NCI-H2171 treated with DMSO at 0.1 percent for 48 hours (cell line): ENCODE data around the gene LRRC4.

Source experiments
- DNase-seq: peaks from one replicate; lab custom pipeline; 2025; lab: John Stamatoyannopoulos, UW

Gene LRRC4

GRCh38 chr7:128006550-128007302 is 24.5 kb downstream of the LRRC4 start:
- DNase-seq: no peak

DNA sequence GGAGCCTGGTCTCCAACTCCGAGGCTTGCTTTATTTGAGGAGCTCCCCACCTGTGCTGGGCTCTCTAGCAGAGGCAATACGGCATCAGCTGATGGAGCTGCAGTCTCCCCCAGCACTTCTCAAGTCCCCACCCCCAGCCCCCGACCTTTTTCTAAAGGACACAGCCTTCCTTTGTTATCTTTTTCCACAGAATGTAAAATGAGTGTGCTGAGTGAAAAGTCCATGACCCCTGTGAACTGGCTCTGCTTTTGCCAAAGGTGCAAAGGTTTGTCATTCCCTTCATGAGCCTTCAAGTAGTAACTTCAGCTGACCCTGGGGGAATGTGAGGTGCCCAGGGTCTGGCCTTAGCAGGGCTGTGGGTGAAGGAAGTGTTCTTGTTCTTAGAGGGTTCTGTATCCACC is 25.5 kb downstream of the LRRC4 start:
- DNase-seq: no peak

DNA sequence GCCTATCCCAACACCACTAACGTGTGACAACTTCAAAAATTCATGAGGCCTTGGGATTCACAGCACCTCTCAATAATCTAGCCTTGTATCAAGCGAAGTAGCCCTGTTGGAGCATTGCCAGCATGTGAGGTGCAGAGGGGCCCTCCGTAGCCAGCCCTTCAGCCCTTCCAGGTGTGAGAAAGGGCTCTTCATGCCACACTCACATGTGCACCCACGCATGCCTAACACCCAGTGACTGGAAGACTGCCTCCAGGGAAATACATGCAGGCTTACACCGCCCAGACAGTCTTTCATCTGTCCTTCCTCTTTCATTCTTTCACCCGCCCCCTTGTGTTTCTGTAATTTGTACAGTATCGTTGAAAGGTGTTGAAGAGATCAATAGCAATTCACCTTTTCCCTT is 26.1 kb downstream of the LRRC4 start:
- DNase-seq: peak; percentile 72

DNA sequence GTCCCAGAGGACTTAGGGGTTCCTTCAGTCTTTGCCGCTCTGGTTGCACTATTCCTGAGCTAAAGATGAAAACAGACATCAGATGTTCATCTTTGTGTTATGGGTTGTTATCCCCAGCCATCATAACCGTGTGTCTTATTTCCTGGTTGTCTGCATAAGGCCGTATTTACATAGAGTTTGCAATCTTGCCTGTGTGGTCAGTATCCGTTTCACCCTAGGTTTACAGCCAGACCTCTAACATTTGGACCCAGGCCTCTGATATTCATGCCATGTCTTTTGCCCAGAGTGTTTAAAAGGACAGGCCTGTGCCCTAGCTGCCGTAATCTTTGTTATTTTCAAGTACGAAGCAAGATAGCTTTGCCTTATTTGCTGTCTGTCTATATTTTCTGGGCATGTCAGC is 26.6 kb downstream of the LRRC4 start:
- no peak for DNase-seq

DNA sequence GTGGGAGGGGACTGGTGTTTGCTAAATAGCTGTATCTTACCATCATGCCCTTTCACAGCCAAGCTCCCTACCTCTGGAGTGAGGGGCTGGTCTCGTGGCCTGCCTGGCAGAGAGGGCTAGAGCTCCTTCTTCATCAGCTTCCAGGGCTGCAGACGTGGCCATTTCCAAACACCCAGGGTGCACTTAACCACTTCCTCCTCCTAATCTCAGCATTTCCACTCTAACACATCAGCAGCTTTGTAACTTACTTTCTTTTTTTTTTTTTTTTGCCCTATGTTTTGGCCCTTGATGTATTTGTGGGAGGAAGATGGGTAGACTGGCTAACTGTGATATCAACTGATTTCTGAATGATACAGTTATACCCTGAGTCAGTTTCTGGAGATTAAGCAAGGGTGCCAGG is 27.4 kb downstream of the LRRC4 start:
- DNase-seq: no peak

DNA sequence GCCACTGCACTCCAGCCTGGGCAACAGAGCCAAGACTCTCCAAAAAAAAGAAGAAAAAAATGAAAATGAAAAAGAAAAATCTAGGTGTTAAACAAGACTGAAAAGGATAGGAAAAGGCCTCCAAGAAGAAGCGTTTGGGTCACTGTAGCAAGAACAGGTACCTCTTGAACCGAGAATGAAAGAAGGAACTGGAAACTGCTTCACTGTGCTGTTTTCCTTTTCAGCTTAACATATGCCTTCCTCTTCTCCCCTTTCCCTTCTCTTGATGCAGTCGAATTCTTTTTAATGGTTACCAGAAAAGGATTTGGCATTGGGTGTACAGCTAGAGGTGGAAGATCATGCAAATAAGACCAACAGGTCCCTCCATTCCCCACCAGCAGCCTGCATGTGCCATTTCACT is 28.1 kb downstream of the LRRC4 start:
- no peak for DNase-seq

DNA sequence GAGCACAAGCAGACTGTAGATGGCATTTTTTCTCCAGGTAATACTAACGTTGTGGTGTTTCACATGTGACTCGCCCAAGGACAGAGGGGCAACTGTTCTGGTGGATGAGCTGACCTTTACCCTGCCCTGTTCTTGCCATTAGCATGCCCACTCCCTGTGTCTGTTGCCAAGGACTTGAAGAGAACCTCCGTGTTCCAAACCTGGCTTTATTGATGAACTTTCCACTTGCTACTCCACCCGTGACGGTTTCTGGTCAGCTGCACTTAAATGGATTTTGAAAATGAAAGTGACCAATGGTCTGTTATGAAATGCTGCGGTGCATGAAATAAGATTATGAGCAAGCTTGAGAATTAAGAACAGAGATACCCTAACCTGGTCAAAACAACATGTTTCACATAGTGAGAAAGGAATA is 30.4 kb downstream of the LRRC4 start:
- DNase-seq: no peak

- DNase-seq: no peak
Measured at GRCh38 chr7:128000048-128000447, 31.2 kb downstream of the LRRC4 start.

DNA sequence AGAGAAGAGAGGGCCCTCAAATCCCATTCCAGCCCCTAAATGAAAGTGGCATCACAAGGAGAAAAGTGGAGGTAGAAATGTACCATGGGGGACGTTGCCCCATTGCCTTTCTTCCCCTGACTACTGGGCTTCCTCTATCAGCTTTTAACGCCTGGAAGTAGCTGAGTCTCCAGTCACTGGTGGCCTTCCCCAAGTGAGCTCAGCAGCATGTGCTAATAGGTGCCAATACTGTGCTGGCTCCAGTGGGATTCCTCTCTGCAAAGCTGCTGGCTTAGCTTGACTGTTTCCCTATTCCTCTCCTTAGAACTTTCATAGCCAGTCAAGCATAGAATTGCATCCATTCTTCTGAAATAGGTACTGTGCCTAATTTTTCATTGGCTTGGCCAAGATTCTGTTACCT is 32.6 kb downstream of the LRRC4 start:
- no peak for DNase-seq

GRCh38 chr7:127997226-127997922 is 33.9 kb downstream of the LRRC4 start:
- DNase-seq: no peak

DNA sequence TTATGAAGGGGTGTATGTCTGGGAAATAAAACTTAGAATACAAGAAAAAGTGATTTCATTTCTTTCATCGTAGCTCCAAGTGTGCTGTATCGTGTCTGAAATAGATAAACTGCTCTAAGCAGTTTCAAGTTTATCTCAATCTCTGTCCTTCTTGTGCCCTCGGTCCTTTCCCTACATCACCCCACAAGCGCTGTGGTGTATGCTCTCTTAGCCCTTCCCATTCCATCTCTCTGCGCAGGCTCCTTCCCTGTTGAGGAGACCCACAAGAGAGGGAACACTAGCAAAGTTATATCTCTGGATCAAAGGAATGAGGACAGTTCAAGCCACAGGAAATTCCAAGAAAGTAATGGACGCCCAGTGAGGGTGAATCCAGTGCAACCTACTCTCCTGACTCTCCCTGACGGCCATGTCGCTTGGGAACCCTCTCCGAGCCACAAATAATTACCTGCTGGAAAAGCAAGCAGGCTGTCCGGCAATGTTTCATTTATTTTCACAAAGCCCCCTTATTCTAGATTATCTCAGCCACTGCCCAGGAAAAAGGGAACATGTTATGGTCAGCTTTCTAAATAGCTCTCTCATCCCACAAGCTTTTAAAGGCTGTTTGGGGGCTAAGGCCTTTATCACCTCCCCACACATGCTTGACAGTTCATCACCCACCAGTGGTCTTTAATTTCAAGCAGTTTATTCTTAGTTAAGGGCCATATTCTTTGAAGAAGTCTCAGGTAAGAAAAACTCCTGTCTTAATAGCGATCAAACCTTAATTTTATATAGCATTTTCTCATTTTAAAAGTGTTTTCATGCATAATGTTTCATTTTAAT is 34.8 kb downstream of the LRRC4 start:
- DNase-seq: no peak

GRCh38 chr7:127995881-127996215 is 35.4 kb downstream of the LRRC4 start:
- no peak for DNase-seq

DNA sequence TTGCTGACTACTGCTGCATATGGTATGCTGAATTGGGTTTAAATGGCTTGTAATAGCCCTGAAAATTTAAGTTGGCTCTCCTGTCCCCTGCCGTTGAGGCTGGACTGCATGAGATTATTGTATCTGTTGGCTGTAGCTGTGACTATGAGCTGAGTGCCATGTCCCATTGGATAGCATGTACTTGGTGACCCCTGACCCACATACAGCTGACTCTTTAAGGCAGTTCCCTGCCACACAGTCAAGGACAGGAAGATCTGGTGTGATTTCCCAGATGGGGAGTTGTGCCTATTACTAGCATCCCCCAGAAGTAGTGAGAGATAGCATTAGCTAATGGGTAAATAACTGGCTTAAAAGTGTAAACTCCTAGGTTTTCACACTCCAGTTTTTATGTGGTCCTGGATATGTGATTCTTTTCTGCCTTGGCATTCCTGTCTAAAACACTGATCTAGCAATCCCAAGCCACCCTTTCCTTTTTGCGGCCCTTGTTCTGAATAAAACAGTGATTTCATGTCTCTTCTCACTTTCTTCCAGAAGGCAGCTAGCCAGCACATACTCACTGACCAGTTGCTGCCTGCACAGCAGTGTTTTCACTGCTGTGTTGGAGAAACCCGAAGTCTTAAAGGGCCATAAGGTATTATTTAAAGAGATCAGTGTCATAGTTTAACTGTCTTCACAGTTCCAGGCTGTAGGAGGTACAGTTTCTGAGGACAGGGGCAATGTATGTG is 35.9 kb downstream of the LRRC4 start:
- no peak for DNase-seq

GRCh38 chr7:127993987-127994386 is 37.2 kb downstream of the LRRC4 start:
- no peak for DNase-seq

DNA sequence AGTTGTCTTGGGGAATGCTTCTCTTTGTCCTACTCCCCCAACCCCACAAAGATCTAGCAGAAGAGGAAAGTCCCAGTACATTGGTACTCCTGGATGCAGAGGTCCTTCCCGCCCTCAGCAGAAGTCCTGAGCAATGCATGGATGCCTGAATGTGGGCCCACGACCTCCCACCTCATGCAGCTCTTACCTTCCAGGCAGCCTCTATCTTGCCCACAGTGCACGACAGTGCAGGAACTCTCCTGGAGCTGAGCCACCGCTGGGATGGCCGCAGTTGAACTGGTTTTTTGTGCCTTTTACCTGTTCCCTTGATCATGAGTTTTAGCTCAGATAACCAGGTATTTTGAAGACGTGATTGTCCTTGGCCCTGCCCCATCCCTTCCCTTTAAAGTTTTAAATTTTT is 37.9 kb downstream of the LRRC4 start:
- no peak for DNase-seq

DNA sequence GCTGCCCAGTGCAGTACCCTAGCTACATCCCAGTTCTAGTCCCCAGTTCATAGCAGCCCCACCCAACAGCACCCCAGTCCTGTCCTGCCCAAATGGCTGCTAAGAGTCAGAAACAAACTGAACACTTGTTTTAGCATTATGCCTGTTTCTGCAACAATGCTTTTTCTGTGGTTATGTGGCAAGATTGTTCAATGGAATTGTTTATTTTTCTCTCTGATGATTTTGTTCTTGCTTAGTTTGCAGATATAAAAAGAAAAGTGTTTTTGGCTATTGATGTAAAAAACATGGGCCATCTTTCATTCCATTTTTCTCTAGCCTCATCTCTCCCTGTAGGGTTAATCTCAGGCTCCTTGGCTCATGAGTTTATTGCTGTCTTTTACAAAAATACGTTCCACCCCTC is 42.5 kb downstream of the LRRC4 start:
- no peak for DNase-seq

DNA sequence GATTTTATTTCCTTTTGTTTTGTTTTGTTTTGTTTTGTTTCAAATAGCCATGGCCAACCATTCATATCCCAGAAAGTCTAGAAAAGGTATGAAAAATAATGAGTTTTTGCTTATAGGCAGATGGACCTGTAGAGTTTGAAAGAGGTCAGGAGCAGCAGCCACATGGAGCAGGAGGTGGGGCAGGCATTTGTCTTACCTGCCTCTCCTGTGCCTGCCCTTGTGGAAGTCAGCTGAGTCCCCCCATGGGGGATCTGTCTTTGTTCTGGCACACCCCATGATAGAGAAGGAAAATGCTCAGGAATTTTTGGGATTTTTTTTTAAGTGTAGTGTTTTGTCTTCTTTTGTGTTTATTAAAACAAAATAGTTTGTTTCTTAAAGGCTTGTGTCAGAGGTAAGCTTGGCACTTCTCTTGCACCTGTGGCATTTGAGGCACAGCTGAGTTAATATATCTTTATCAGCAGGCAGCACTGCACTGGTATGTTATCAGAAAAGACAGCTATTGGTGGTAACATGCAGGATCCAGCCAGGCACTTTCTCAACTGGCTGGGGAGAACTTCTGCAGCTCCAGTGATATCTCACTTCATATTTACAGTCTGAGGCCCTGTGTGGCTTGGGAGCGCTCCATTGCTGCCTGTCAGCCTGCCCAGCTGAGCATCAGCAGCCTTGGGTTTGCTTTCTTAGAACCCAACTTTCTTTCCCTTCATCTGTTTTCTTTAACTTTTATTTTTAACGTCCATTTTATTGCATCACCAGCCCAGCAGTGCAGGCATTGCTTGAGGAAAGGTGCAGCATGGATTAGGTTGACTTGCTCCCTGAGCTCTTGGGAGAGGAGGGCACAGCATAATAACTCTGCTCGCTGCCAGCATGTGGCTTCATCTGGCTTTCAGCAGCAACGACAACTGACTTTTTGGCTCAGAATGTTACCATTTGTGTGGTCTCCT is 44.4 kb downstream of the LRRC4 start:
- DNase-seq: no peak

DNA sequence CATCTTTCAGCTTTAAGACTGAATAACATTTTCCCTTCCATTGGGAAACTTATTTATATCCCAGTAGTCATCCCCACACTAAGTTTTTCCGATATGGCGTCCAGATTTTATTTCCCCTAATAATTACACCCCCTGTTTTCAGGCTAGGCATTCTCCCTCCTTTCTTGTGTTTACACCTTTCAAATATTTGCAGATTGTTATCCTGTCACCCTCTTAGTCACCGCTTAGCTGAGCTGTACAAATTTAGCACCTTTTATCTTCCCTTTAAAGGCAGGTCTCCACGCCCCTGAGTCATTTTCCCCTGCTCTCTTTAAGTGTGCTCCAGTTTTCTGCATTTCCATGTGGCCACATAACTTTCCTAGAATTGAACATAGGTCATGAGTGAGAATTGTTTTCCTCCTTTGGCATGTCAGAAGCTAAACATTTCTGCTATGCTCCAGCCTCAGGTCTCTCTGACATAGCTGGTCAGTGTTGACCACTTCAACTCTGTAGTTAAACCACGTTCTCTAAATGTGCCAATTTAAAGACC is 47.4 kb downstream of the LRRC4 start:
- no peak for DNase-seq

DNA sequence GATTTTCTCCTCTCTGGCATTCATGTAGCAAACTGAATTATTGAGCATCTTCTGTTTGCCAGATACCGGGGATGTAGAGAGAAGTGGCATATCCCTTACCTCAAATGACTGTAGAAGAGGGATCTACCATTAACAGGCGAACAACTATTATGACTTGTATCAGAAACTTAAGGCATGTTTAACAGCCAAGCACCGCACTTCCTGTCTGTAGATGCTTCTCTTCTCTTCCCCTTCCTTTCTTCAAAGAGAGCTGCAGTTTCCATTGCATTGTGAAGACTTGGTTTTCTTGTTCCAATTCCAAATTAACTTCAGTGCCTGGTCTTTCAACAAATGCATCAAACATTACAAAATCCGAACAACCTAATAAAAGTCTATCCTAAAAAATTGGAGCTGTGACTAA is 49.3 kb downstream of the LRRC4 start:
- no peak for DNase-seq

DNA sequence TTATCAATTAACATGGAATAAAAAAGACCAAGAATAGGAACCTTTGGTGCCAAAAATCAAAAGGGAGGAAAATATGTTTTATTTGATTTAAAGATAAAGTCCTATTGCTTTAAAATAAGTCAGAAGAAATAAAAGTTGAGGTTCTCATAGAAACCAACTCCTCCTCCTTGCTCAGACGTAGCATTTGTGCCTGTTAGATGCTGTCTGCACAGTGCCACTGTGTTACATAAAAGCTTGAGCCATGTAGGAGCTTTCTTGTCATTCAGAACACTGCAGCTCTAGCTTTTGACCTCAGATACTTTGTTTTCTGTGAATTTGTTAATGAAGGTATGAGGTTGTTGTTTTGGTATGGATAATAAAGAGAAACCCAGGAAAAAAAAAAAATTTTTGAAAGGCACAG is 50.3 kb downstream of the LRRC4 start:
- DNase-seq: no peak

- no peak for DNase-seq
Measured at GRCh38 chr7:127979728-127980126, 51.5 kb downstream of the LRRC4 start.
